Testis (tissue), 2 donors: Measurements from ENCODE around the gene GALNT9.

Experiments used
- CTCF ChIP-seq, 3 experiments: fragments of 450-650 bp in 2 of 3; fragments of 200-600 bp in 1 of 3; sonication (generic) in 1 of 3; IDR thresholded peaks; one replicate each; pipeline ENCODE4 v1.5.1; 2016 to 2019; ENCODE audit warnings: antibody characterized with exemption in 3 of 3, mild to moderate bottlenecking in 2 of 3, moderate library complexity in 1 of 3
- POLR2A ChIP-seq: fragments of 450-650 bp; IDR thresholded peaks from one replicate; pipeline ENCODE4 v1.6.1; 2017; ENCODE audit warnings: antibody characterized with exemption, mild to moderate bottlenecking, moderate library complexity

- TF ChIP-seq POLR2A (no peak), CTCF (IDR thresholded peaks at IDR 0.05) (no peak)
These were observed 126.3 kb downstream of the GALNT9 start for GRCh38 chr12:132202929-132203721.
